ENCODE results near the gene PHETA1. TPM values are rescaled to one million over a fixed set of nuclear protein-coding genes. Genes with fewer than 3 reads are reported as not detected.

PHETA1 gene
- total RNA-seq, 1 donor from 2014 or later: 20.5 TPM

- Histone ChIP-seq H3K27me3 (ENCODE audit: low read depth) (no peaks in the 10 kb centered on the region), H3K4me1 (peaks cover 56% of the 10 kb centered on the region), H3K4me3 (no peak overlapping the region), H3K9me3 (no peaks in the 10 kb centered on the region), H3K36me3 (peaks cover 10% of the 10 kb centered on the region), H3K27ac (no peak overlapping the region)
- intact Hi-C loops (cut with DNase I): no loop called here
- peak; percentile 51 for DNase-seq
- no peak for ATAC-seq
- TF ChIP-seq, protein P1, sequence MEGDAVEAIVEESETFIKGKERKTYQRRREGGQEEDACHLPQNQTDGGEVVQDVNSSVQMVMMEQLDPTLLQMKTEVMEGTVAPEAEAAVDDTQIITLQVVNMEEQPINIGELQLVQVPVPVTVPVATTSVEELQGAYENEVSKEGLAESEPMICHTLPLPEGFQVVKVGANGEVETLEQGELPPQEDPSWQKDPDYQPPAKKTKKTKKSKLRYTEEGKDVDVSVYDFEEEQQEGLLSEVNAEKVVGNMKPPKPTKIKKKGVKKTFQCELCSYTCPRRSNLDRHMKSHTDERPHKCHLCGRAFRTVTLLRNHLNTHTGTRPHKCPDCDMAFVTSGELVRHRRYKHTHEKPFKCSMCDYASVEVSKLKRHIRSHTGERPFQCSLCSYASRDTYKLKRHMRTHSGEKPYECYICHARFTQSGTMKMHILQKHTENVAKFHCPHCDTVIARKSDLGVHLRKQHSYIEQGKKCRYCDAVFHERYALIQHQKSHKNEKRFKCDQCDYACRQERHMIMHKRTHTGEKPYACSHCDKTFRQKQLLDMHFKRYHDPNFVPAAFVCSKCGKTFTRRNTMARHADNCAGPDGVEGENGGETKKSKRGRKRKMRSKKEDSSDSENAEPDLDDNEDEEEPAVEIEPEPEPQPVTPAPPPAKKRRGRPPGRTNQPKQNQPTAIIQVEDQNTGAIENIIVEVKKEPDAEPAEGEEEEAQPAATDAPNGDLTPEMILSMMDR (IDR thresholded peaks at IDR 0.05): no peak
These were observed 44.7 kb upstream of the PHETA1 start for GRCh38 chr12:111413442-111414086.

- Histone ChIP-seq H3K4me3 (no peak overlapping the region), H3K27me3 (ENCODE audit: low read depth) (no peaks in the 10 kb centered on the region), H3K27ac (peak overlapping the region; percentile 86), H3K9me3 (no peaks in the 10 kb centered on the region), H3K4me1 (peaks cover 62% of the 10 kb centered on the region), H3K36me3 (peaks cover 6% of the 10 kb centered on the region)
- TF ChIP-seq, protein P1 (IDR thresholded peaks at IDR 0.05): no peak
- DNase-seq: no peak
- intact Hi-C loops (cut with DNase I): no loop called here
- ATAC-seq: no peak
These were observed 44.0 kb upstream of the PHETA1 start for GRCh38 chr12:111412830-111413441.

GRCh38 chr12:111412007-111412829 lies 43.3 kb upstream of the PHETA1 start:
- no peak for ATAC-seq
- H3K27me3 ChIP-seq (ENCODE audit: low read depth): no peaks in the 10 kb centered on the region
- H3K36me3 ChIP-seq: peaks cover 4% of the 10 kb centered on the region
- H3K27ac ChIP-seq: peak overlapping the region; percentile 86
- TF ChIP-seq, protein P1 (IDR thresholded peaks at IDR 0.05): no peak
- no peak overlapping the region for H3K4me3 ChIP-seq
- intact Hi-C loops (cut with DNase I): no loop called here
- peaks cover 69% of the 10 kb centered on the region for H3K4me1 ChIP-seq
- H3K9me3 ChIP-seq: no peaks in the 10 kb centered on the region
- no peak for DNase-seq

GRCh38 chr12:111411185-111411764 lies 42.4 kb upstream of the PHETA1 start:
- DNase-seq: no peak
- TF ChIP-seq, protein P1 (IDR thresholded peaks at IDR 0.05): no peak
- H3K27ac ChIP-seq: peak overlapping the region; percentile 86
- no peaks in the 10 kb centered on the region for H3K27me3 ChIP-seq (ENCODE audit: low read depth)
- intact Hi-C loops (cut with DNase I): no loop called here
- H3K4me3 ChIP-seq: no peak overlapping the region
- no peak for ATAC-seq
- peaks cover 78% of the 10 kb centered on the region for H3K4me1 ChIP-seq
- H3K36me3 ChIP-seq: peaks cover 2% of the 10 kb centered on the region
- no peaks in the 10 kb centered on the region for H3K9me3 ChIP-seq

- ATAC-seq (no peak), DNase-seq (peak; percentile 48)
- no peaks in the 10 kb centered on the region for H3K9me3 ChIP-seq
- intact Hi-C loops (cut with DNase I): no loop called here
- H3K27ac ChIP-seq: peak overlapping the region; percentile 86
- H3K27me3 ChIP-seq (ENCODE audit: low read depth): no peaks in the 10 kb centered on the region
- peaks cover 78% of the 10 kb centered on the region for H3K4me1 ChIP-seq
- no peaks in the 10 kb centered on the region for H3K36me3 ChIP-seq
- TF ChIP-seq, protein P1 (IDR thresholded peaks at IDR 0.05): no peak
- peak overlapping the region; percentile 93 for H3K4me3 ChIP-seq
These were observed 41.7 kb upstream of the PHETA1 start for GRCh38 chr12:111410431-111411184.

All from lower lobe of right lung (tissue), 2 donors.